ENCODE data around the gene OPA1.

The OPA1 gene

GRCh38 chr3:193710286-193711165 is 117.5 kb downstream of the OPA1 start:
- no peak for DNase-seq (ENCODE audit: low spot score)

- DNase-seq (ENCODE audit: low spot score), result no peak
These were observed 118.1 kb downstream of the OPA1 start for GRCh38 chr3:193711166-193711485.

GRCh38 chr3:193711523-193711963 is 118.5 kb downstream of the OPA1 start:
- no peak for DNase-seq (ENCODE audit: low spot score)

GRCh38 chr3:193711964-193712598 is 119.1 kb downstream of the OPA1 start:
- no peak for DNase-seq (ENCODE audit: low spot score)

GRCh38 chr3:193712938-193713337 is 119.9 kb downstream of the OPA1 start:
- DNase-seq (ENCODE audit: low spot score), result no peak

GRCh38 chr3:193714523-193715137 is 121.6 kb downstream of the OPA1 start:
- no peak for DNase-seq (ENCODE audit: low spot score)

- no peak for DNase-seq (ENCODE audit: low spot score)
These were observed 123.1 kb downstream of the OPA1 start for GRCh38 chr3:193716150-193716549.

- DNase-seq (ENCODE audit: low spot score), result no peak
These were observed 126.7 kb downstream of the OPA1 start for GRCh38 chr3:193719735-193720134.

- DNase-seq (ENCODE audit: low spot score), result no peak
These were observed 127.2 kb downstream of the OPA1 start for GRCh38 chr3:193720169-193720568.

GRCh38 chr3:193722566-193722965 is 129.6 kb downstream of the OPA1 start:
- DNase-seq (ENCODE audit: low spot score), result no peak

GRCh38 chr3:193727089-193727488 is 134.1 kb downstream of the OPA1 start:
- DNase-seq (ENCODE audit: low spot score), result no peak

- no peak for DNase-seq (ENCODE audit: low spot score)
These were observed 135.6 kb downstream of the OPA1 start for GRCh38 chr3:193728429-193729087.

- no peak for DNase-seq (ENCODE audit: low spot score)
These were observed 136.1 kb downstream of the OPA1 start for GRCh38 chr3:193729088-193729465.

GRCh38 chr3:193729601-193730000 is 136.6 kb downstream of the OPA1 start:
- no peak for DNase-seq (ENCODE audit: low spot score)

- no peak for DNase-seq (ENCODE audit: low spot score)
These were observed 137.5 kb downstream of the OPA1 start for GRCh38 chr3:193730511-193730910.

- DNase-seq (ENCODE audit: low spot score), result no peak
These were observed 138.0 kb downstream of the OPA1 start for GRCh38 chr3:193730976-193731375.

GRCh38 chr3:193731656-193732055 is 138.6 kb downstream of the OPA1 start:
- DNase-seq (ENCODE audit: low spot score), result no peak

GRCh38 chr3:193732391-193732790 is 139.4 kb downstream of the OPA1 start:
- DNase-seq (ENCODE audit: low spot score), result no peak

GRCh38 chr3:193732827-193733226 is 139.8 kb downstream of the OPA1 start:
- no peak for DNase-seq (ENCODE audit: low spot score)

- DNase-seq (ENCODE audit: low spot score), result no peak
These were observed 141.8 kb downstream of the OPA1 start for GRCh38 chr3:193734737-193735366.

- no peak for DNase-seq (ENCODE audit: low spot score)
These were observed 142.8 kb downstream of the OPA1 start for GRCh38 chr3:193735850-193736249.

- DNase-seq (ENCODE audit: low spot score), result no peak
These were observed 143.6 kb downstream of the OPA1 start for GRCh38 chr3:193736616-193737015.

Measured in activated CD4-positive, alpha-beta T cell treated with anti-CD3 and anti-CD28 coated beads, Interleukin-2, Interleukin-4, amounts not matched to agents 100 ng/mL and 50 ng/mL, durations not matched to agents 16 hours and 8 hours (primary cell).